GM21390 (cell line): ENCODE data around the gene TRPV6.

Experiments
- ATAC-seq: cut with Tn5 transposase; IDR thresholded peaks from one replicate; pipeline ENCODE4 v1.9.1; 2021; ENCODE audit not compliant: unreplicated experiment

TRPV6 gene

DNA sequence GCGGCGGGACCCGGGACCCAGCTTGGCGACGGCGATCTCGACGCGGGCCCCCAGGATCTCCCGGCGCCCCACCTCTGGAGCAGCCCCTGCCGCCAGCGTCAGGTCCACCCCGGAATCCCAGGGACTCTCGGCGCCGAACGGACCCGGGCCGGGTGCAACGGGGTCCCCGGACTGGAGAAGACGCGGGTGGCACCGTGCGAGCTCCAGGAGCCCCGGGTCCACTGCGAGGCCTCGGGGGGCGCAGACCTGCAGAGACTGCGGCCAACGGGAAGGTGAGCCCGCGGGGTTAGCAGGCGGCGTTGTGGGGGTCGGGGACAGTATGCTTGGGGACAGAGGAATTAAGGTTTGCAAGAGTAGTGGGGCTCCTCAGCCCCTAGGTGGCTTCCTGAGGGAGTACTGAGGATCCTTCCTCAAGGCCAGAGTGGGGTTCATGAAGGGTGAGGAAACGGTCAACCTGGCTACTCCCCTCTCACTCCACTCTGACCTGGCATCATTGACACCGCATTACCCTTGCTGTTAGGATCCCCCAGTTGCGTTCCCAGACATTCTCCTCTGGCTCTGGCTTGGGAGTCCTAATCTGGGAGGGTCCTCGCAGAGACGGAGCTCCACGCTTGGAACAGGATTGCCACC is 30.3 kb downstream of the TRPV6 start:
- ATAC-seq: no peak

GRCh38 chr7:142854372-142855113 is 31.0 kb downstream of the TRPV6 start, which contains the start of gene EPHB6:
EPHB6 (plus strand) TSS chr7:142855076; CDS start chr7:142863228, 8,152 bp downstream.
- ATAC-seq: peak; percentile 59

GRCh38 chr7:142853739-142854371 is 31.7 kb downstream of the TRPV6 start:
- peak; percentile 87 for ATAC-seq

DNA sequence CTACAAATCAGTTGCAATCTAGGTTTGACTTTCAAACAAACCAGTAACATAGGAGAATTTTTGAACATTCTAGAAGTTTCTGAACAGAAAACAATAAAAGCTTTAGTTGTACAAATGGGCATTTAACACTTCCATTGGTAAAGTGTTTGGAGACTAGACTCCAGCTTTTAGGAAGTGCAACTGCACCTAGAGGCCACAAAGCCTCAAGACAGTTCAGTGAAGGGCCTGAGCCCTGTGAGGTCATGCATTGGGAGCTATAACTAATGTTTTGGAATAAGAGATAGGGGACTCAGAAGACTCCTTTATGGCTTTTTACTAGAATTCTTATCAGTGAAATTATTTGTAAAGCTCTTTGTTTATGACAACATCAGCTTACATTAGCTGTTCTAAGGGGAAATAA is 33.6 kb downstream of the TRPV6 start:
- ATAC-seq: no peak

DNA sequence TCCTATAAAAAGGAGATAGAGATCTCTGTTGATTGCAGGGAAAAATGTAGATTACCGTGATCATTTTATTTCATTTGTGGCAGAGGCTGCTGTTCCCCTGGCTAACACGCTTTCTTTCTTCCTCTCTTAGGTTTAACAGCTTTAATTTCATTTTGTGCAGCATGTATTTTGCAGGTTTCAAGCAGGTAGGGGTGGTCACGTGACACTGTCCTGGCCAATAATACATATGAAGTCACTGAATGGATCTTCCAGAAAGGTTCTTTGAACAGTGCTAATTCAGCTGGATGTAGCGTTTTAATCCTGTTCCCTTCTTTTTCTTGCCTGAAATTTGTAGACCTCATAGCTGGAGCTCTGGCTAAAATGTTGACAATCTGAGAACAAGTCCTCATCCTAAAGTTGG is 34.3 kb downstream of the TRPV6 start:
- no peak for ATAC-seq

- ATAC-seq: no peak
These were observed 38.2 kb downstream of the TRPV6 start for GRCh38 chr7:142847353-142847752.

- ATAC-seq: no peak
These were observed 43.2 kb downstream of the TRPV6 start for GRCh38 chr7:142842251-142842766.

GRCh38 chr7:142838461-142839213 is 46.9 kb downstream of the TRPV6 start:
- ATAC-seq: no peak

DNA sequence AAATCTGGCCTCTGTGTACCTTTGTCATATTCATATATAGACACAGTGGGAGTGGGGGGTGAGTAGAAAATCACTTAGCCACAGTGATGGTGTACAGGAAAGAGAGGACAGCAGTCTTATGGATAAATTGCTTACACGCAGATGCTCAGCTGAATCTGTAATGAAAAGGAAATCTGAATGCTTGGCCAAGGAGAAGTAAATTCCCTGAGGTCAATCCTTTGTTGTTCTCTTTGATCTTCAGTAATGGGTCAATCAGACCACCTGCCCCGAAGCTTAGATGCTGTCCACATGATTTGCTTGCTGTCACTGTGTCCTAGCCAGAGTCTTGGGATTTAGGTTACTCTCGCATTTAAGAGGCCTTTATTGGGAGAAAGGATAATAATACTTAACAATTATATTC is 49.1 kb downstream of the TRPV6 start:
- no peak for ATAC-seq

DNA sequence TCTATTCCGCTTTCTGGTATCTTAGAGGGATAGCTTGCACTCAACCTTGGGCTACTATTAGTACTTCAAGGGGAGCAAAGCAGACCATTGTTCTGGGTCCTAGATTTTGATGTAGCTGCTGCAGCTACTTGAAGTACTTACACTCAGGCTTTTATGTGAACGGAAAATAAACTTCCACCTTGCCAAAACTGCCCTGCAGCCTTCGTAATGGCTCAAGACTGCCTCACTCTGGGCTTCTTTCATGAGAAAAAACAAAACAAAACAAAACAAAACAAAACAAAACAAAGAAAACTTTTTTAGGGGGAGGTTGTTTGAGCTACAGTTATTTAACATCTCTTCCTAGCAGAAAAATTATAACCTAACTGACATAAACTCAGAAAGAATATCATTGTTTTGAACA is 50.1 kb downstream of the TRPV6 start:
- no peak for ATAC-seq

GRCh38 chr7:142833174-142834048 is 52.1 kb downstream of the TRPV6 start:
- peak; percentile 67 for ATAC-seq

DNA sequence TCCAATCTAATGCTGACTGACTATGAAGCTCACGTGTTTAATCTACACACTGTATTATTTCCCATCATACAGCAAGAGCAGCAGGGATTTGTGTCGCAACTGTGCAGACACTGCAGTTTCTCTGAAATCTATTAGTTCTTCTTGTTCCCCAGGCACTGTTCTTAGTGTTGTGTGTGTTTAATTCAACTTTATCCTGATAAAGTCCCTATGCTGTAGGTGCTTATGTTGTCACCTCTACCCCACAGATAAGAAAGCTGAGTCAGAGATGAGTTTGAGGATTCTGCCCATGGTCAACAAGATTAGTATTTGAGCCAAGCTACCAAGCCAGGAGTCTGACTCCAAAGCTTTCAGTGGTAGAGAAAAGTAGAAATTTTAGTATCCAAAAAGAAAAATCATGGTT is 53.1 kb downstream of the TRPV6 start:
- no peak for ATAC-seq

DNA sequence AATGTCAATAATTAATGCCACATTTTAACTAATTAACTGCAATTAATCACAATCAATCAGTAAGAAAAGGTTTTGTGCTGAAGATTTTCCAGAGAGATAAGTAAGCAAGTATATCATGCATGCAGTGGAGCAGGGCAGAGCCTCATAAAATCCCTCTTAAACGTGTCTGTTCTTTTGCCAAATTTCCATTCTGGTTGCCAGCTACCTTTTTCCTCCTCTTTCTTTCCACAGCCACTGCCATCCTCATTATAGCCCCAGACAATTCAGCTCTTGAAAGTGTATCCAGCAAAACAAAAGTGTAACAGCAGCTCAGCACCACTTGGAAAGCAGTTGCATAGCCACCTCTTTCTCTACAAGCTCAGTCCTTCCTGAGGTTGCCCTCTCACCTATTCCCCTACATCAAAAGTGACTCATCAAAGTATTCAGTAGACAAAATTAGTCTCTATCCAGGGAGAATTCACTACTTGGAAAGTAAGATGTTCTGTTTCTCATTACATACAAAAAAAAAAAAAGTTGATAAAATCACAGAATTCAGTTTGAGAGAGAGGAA is 57.5 kb downstream of the TRPV6 start:
- no peak for ATAC-seq

DNA sequence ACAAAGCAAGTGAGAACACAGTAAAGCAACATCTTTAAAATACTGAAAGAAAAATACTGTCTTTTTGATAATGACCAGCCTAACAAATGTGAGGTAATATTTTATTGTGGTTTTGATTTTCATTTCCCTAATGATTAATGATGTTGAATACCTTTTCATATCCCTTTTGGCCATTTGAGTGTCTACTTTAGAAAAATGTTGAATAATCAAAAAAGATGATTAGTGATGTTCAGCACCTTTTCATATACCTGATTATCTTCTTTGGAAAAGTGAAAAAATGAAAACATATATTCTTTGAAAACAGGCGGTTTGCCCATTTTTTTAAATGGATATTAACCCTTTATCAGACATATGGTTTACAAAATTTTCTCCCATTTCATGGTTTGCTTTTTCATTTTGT is 62.8 kb downstream of the TRPV6 start:
- no peak for ATAC-seq
